ENCODE data around the gene MEGF11.
"Not testable (repeated sequence)": the region's sequence is repeated elsewhere in the genome, so short reads cannot be mapped to it uniquely, and the experiment has no call there.

Gene MEGF11

DNA sequence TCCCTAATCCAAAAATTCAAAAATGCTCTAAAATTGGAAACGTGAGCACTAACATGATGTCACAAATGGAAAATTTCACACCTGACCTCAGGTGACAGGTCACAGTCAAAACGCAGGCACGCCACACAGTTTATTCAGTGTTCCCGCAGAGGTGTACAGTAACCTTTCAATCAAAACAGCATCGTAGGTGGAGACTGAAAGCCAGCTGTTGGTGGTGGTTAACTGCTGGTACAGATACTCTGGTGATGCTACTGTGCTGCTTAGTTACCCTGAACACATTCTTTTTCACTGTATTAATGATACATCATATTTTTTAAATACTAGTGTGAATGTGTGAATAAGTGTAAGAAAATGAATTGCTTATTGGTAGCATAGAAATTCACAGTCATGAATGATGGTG is 360.5 kb downstream of the MEGF11 start:
- DNase-seq (ENCODE audit: low read depth in 2 of 2): no peak

DNA sequence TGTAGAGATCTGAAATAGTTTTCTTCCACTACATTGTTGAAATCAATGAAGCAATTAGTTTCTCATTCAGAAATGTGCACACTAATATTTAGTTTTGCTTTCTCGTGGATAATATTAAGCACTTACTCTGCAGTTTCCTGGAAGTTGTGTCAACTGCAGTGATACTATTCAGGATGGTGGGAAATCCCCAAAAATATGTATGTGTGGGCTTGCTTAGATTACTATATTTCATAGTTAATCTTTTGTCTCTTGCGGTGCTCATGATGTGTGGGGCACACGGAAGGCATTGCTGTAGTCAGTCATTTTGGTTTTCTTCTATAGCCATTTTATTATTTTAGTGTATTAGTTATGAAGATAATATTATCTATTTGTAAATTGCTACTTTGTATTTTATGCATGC is 364.6 kb downstream of the MEGF11 start:
- no peak for DNase-seq (ENCODE audit: low read depth in 2 of 2)

DNA sequence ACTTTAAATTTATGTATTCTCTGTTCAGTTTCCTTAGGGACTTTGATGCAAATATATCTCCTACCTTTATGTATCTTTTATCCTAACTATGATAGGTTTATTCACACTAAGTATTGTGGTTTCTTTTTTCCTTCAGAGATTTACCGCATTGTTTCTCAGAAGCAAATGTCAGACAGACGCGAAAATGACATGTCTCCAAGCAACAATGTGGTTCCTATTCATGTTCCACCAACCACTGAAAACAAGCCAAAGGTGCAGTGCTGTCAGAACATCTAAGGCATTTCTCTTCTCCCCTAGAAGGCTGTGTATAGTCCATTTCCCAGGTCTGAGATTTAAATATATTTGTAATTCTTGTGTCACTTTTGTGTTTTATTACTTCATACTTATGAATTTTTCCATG is 366.0 kb downstream of the MEGF11 start:
- no peak for DNase-seq (ENCODE audit: low read depth in 2 of 2)

DNA sequence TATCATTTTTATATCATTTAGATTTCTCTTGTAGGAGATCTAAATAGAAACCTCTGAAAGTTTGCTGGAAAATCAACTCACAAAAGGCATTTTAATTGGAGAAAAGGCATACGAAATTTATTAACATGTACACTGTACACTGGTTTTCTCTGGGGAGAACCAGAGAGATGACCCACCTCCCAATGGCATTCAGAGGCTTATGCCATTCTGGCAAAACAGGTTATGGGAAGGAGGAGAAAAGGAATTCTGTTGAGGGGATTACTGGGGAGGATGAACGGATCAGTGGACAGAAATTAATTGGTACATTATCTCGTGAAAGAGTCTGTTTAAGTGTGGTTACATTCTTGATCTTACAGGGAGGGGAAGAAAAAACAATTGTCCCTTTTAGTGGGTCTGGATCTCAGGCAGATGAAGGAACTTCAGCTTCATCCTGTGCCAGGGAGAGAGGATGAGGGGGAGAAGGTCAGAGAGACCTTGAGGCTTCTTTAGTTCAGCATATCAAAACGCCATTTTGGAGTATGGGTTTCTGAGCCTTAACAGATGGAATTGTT is 367.8 kb downstream of the MEGF11 start:
- DNase-seq (ENCODE audit: low read depth in 2 of 2): no peak

DNA sequence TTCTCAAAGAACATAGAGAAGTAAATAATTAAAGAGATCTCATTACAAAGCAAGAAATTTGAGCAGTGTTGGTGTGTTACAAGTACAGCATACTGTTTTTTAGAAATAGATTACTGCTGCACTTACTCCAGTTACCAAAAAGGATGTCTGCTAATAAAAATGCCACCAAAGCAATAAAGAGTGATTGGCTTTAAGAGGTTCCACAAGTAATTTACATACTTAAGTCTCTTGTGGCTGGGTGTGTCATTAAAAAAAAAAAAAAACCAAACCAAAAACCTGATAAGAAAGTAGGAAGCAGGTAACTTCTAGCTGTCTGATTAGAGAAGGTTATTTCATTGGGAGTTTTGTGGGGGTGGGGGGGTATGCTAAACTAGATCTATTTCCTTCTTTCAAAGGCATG is 369.0 kb downstream of the MEGF11 start:
- no peak for DNase-seq (ENCODE audit: low read depth in 2 of 2)

DNA sequence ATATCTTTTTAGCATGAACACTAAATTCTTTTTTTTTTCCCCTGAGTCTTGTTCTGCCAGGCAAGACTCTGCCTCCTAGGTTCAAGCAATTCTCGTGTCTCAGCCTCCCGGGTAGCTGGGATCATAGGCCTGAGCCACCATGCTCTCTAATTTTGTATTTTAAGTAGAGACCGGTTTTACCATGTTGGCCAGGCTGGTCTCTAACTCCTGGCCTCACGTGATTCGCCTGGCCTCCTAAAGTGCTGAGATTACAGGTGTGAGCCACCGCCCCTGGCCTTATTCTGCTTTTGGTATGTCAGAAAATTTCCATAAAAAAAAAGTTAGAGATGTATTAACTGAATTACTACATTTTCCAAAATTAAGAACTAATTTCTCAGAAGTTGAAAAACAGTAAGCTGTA is 370.0 kb downstream of the MEGF11 start:
- DNase-seq (ENCODE audit: low read depth in 2 of 2): no peak

DNA sequence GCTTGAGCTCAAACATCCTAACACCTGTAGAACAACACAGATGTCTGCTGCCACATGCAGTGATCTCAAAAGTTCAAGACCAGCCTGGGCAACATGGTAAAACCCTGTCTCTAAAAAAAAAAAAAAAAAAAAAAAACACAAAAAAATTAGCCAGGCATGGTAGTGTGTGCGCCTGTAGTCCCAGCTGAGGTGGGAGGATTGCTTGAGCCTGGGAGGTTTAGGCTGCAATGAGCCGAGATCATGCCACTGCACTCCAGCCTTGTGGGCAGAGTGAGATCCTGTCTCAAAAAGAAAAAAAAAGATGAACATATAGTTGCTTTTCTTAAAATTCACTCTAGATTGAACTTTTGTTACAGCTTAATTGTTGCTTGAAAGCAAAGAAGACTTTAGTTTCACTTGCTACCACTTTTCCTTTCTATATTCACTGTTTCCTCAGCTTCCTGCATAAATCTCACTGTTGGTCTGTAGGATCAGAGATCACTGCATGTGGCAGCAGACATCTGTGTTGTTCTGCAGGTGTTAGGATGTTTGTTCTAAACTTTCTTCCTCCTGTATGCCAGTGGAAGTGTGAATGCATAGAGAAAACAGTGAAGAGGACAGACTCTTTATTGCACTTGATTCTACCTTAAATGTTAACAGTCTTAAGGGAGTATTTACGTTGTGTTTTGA is 371.6 kb downstream of the MEGF11 start:
- DNase-seq (ENCODE audit: low read depth in 2 of 2): no peak

DNA sequence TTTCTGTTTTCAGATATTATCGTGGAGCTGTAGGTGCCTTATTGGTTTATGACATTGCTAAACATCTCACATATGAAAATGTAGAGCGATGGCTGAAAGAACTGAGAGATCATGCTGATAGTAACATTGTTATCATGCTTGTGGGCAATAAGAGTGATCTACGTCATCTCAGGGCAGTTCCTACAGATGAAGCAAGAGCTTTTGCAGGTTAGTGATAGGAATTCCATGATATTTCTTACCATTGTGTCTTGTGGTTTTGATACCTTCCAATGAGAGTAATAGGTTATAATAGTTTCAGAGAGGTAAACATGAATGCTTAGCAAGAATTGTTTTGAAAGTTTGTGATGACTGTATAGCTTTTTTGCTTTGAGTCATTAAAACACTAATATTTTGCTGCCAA is 375.8 kb downstream of the MEGF11 start:
- DNase-seq (ENCODE audit: low read depth in 2 of 2): no peak

DNA sequence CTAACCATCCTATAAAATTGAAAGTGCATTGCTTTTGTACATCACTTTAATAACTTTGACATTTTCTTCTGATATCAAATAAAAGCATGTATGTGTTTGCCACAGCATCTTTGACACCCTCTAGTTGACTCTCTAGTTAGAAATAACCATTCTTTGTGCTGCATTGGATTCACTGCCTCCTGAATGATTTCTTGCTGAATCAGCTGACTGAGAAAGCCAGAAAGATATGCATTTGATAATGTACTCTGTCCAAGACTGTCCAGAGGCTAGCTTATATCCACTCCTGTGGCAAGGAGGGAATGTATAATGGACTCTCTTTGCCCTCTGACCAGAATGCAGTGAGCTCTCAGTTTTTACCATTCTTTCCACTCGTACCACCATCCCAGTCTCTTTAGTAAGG is 378.1 kb downstream of the MEGF11 start:
- no peak for DNase-seq (ENCODE audit: low read depth in 2 of 2)

DNA sequence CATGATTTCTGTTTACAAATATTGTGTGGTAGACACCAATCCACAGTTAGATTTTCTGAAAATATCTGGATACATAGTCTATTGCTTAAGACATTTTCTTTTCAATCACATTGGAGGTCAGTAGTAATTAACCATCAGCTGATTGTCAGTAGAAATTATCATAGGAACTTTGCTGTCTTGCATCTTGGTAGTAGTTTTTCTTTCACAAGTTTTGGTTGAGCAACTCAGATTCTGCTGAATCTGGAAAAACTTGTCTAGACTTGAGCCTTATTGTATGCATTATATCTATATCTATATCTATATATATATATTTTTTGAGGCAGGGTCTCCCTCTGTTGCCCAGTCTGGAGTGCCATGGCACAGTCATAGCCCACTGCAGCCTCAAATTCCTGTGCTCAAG is 380.3 kb downstream of the MEGF11 start:
- no peak for DNase-seq (ENCODE audit: low read depth in 2 of 2)

DNA sequence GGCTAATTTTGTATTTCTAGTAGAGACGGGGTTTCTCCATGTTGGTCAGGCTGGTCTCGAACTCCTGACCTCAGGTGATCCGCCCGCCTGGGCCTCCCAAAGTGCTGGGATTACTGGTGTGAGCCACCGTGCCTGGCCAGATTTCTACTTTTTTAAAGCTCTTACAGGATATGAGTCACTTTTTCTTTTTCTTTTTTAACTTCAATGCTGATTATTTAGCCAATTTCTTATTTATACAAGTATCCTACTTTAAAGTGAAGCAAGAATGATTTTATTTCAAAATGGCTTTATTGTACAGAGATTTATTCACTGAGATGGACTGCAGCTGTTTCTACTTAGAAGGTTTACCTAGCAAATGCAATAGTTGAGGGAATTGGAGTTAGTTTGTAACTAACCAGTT is 381.0 kb downstream of the MEGF11 start:
- not testable (repeated sequence) for DNase-seq (ENCODE audit: low read depth in 2 of 2)

DNA sequence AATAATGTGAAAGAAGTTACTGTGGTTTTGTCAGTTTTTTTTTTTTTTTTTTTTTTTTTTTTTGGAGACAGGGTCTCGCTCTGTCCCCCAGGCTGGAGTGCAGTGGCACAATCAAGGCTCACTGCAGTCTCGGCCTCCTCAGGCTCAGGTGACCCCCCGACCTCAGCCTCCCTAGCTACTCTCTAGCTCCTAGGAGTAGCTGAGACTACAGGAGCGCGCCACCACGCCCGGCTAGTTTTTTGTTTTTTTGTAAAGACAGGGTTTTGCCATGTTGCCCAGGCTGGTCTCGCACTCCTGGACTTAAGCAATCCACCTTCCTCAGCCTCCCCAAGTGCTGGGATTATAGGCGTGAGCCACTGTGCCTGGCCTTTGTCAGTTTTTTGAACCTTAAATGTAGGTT is 381.7 kb downstream of the MEGF11 start:
- DNase-seq (ENCODE audit: low read depth in 2 of 2): not testable (repeated sequence)

DNA sequence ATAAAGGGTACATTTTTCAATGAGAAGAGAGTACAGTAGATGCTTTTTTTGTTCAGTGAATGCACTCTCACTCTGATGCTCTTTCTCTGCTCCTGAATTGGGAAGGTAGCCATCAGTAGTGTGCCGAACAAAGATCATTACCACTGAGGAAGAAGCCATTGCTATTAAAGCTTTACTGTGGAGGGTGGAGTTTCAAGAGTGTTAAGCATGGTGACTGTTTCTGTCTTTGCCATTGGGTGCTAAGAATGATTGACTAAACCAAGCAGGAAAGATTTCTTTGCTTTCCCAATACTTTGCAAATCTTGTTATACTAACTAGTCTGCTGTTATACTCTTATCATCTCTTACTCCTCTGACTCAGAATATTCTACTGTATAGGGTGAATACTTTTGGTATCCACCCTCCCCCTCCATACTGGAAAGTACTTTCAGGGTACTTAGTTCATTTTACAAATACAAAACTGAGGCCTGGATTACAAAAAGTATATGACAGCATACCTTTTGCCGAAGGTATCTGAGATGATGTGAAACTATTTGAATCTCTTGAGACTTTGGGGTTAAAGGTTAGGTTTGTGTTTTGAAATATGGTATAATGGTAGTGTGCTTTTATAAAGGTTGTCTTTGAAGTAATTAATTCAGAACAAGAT is 382.5 kb downstream of the MEGF11 start:
- no peak for DNase-seq (ENCODE audit: low read depth in 2 of 2)

DNA sequence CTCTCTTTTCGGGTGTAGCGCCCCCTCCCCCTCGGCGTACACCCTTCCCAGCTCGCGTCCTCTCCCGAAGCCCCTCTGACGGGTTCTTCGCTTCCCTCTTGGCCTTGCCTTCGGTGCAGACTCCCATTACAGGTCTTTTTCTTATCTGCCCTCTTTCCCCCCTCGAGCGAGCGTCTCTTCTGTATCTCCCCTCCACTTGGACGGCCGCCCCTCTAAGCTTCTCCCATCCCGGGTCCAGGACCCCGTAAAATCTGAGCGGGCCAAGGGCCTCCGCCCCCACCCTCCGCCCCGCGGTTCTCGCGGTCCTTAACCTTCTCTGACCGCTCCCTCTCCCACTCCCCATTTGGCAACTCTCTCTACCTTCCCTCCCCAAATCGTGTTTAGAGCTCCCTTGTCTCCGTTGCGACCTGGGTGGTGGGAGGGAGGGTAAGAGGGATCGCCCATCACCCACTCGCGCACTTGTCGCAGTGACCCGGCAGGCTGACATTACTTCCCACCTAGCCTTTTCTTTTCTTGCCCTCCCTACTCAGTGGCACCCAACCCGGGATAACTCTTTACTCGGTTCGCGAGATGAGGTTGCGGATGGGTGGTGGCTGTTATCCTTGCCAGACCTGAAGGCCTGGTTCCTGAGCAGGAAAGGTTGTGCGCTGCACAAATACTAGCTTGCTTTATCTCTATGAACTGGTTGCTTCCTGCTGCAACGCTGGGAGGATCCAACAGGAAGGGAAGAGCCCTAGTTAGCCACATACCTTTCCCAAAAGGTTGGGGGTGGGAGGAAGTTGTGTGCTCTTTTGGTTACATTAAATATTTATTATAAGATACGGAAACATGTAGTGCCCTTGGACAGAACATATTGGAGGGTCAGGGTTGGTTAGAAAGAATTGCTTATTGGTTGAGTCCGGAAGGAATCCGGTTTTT is 383.3 kb downstream of the MEGF11 start:
- DNase-seq (ENCODE audit: low read depth in 2 of 2): no peak

DNA sequence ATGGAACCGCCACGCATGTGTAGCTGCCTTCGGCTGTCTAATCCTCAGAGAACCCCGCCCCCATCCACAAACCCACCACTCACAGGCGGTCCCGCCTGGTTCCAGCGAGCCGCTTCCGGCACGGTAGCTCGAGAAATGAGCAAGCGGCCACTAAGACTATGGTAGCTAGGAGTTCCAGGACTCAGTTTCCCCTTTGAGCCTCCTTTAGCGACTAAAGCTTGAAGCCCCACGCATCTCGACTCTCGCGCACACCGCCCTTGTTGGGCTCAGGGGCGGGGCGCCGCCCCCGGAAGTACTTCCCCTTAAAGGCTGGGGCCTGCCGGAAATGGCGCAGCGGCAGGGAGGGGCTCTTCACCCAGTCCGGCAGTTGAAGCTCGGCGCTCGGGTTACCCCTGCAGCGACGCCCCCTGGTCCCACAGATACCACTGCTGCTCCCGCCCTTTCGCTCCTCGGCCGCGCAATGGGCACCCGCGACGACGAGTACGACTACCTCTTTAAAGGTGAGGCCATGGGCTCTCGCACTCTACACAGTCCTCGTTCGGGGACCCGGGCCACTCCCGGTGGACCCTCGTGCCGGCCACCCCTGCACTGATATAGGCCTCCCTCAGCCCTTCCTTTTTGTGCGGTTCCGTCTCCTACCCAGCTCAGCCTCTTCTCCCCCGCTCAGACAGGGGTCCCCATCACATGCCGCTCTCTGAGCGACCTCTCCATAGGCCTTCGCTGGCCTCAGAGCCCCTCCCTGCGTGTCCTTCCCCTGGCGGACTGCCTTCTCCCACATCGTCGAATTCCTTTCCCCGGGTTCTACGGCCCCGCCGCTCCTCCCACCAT is 384.2 kb downstream of the MEGF11 start, which contains the start of gene RAB11A:
RAB11A (plus strand) TSS at position 366 of the 828 bp plus-strand sequence; CDS start at position 461, 95 bp downstream.
- DNase-seq (ENCODE audit: low read depth in 2 of 2): peak; percentile 89 to 92

DNA sequence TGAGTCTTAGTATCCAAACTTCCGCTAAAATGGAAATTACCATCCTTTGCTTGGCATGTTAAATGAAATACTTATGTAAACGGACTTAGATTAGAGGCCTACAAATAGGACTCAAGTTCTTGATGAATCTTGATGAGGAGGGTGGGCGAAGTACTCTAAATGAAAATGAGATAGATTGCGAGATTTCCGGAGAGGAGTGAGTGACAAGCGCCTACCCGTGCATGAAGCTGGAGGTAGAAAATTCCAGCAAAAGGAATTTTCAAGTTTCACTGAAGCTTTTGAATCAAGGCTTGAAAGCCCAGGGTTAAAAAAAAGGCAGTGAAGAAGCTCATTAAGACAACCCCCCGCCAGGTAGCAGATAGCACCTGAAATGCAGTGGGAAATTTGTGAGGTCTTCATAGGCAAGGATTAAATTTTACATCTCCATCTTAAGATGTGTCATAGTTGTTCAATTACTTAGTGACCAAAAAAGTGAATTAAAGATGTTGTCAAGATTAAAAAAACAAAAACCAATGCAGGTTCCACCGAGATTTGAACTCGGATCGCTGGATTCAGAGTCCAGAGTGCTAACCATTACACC is 384.9 kb downstream of the MEGF11 start:
- DNase-seq (ENCODE audit: low read depth in 2 of 2): no peak

DNA sequence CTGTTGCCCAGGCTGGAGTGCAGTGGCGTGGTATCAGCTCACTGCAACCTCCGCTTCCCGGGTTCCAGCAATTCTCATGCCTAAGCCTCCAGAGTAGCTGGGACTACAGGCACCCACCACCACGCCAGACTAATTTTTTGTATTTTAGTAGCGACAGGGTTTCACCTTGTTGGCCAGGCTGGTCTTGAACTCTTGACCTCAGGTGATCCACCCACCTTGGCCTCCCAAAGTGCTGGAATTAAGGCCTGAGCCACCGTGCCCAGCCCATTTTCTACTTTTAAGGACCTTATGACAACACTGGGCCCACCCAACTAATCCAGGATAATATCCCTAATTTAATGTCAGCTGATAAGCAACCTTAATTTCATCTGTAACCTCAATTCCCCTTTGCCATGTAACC is 385.6 kb downstream of the MEGF11 start:
- DNase-seq (ENCODE audit: low read depth in 2 of 2): not testable (repeated sequence)

DNA sequence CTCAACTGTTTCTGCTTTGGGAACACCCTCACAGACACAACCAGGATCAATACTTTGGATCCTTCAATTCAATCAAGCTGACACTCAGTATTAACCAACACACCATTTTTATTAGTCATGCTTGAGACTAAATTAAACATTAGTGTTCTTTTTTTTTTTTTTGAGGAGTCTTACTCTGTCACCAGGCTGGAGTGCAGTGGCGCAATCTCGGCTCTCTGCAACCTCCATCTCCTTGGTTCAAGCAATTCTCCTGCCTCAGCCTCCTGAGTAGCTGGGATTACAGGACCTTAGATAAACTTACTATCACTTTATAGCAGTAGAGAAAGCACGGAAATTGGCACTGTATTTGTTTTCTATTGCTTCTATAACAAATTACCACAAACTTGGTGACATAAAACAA is 386.3 kb downstream of the MEGF11 start:
- DNase-seq (ENCODE audit: low read depth in 2 of 2): no peak

DNA sequence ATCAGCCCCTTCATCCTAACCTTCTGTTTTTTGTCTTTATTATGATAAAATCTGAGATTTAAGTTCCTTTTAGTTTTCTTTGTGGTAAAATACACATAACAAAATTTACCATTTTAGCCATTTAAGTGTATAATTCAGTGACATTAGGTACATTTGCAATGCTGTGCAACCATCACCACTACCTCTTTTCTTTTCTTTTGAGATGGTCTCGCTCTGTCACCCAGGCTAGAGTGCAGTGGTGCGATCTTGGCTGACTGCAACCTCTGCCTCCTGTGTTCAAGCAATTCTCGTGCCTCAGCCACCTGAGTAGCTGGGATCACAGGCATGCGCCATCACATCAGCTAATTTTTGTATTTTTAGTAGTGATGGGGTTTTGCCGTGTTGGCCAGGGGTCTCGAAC is 390.4 kb downstream of the MEGF11 start:
- DNase-seq (ENCODE audit: low read depth in 2 of 2): no peak

DNA sequence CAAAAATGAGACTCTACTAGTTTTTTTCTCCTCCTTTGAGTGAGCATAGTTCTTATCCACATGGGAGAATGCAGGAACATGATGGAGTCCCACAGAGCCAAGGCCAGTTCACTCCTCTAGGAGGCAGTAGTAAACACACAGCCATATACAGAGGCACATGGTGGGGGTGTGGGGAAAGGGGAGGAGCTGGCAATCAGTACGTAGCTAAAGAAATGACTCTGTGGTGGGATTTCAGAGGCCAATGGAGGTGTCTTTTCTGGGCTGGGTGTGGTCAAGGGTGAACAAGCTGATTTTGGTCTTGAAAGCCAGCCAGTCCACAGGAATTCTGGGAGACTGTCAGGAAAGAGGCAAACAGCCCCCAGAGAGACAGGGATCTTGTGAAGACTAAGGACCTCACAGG is 390.9 kb downstream of the MEGF11 start:
- DNase-seq (ENCODE audit: low read depth in 2 of 2): peak; percentile 4 to 39
